GM10266 (cell line): ENCODE data around the gene SPTSSA.
"Not testable (repeated sequence)": the region's sequence is repeated elsewhere in the genome, so short reads cannot be mapped to it uniquely, and the experiment has no call there.

ENCODE experiments used
- DNase-seq: peaks from one replicate; pipeline ENCODE4 v3.0.0; 2012; ENCODE audit errors: extremely low spot score
- CTCF ChIP-seq: IDR thresholded peaks from 2 replicates; pipeline ENCODE4 v1.5.1; 2012; ENCODE audit warnings: mild to moderate bottlenecking, low read depth; ENCODE audit not compliant: control insufficient read depth, insufficient read depth; ENCODE audit errors: missing control alignments

SPTSSA gene

GRCh38 chr14:34437729-34438080 lies 24.3 kb downstream of the SPTSSA start:
- no peak for DNase-seq
- no peak for TF ChIP-seq CTCF

- no peak for DNase-seq
- TF ChIP-seq CTCF = no peak
Measured at GRCh38 chr14:34436960-34437728, 24.9 kb downstream of the SPTSSA start.

- no peak for TF ChIP-seq CTCF
- DNase-seq = no peak
Measured at GRCh38 chr14:34436118-34436905, 25.7 kb downstream of the SPTSSA start.

- TF ChIP-seq CTCF = no peak
- no peak for DNase-seq
Measured at GRCh38 chr14:34433957-34434356, 28.1 kb downstream of the SPTSSA start.

- not testable (repeated sequence) for DNase-seq
Measured at GRCh38 chr14:34428102-34428466, 34.0 kb downstream of the SPTSSA start.

- DNase-seq = no peak
- no peak for TF ChIP-seq CTCF
Measured at GRCh38 chr14:34426313-34427295, 35.4 kb downstream of the SPTSSA start.

- DNase-seq = no peak
- no peak for TF ChIP-seq CTCF
Measured at GRCh38 chr14:34425095-34425851, 36.8 kb downstream of the SPTSSA start.
